ENCODE data around the gene BTBD9. TPM values are rescaled to one million over a fixed set of nuclear protein-coding genes. Genes with fewer than 3 reads are reported as not detected.

Gene BTBD9
- total and polyA plus RNA-seq, 2 donors, result 2.9 to 4.2 TPM

GRCh38 chr6:38179300-38179699 is 460.4 kb downstream of the BTBD9 start:
- Histone ChIP-seq H3K27ac (ENCODE audit: low read depth in 1 of 2, low read length in 1 of 2) (no peak overlapping the region), H3K27me3 (ENCODE audit: control insufficient read depth in 2 of 2, insufficient read depth in 1 of 2, low read length in 1 of 2) (no peaks in the 10 kb centered on the region), H3K4me3 (ENCODE audit: low read length in 2 of 2) (no peak overlapping the region), H3K9me3 (ENCODE audit: control insufficient read depth in 2 of 2, insufficient read depth in 1 of 2, low read length in 1 of 2) (no peaks in the 10 kb centered on the region), H3K4me1 (ENCODE audit: control insufficient read depth in 2 of 2, insufficient read depth in 2 of 2, low read length in 2 of 2) (no peaks in the 10 kb centered on the region), H3K36me3 (ENCODE audit: control insufficient read depth in 2 of 2, insufficient read depth in 2 of 2, low read length in 1 of 2) (no peaks in the 10 kb centered on the region)
- 97% methylated on average over 7 of the region's 7 CpGs for WGBS
- no peak for DNase-seq (ENCODE audit: low read depth in 6 of 9, low spot score in 9 of 9)

- DNase-seq (ENCODE audit: low read depth in 6 of 9, low spot score in 9 of 9), result no peak
- no peaks in the 10 kb centered on the region for H3K27me3 ChIP-seq (ENCODE audit: control insufficient read depth in 2 of 2, insufficient read depth in 1 of 2, low read length in 1 of 2)
- 96% methylated on average over 2 of the region's 2 CpGs for WGBS
- no peak overlapping the region for H3K4me3 ChIP-seq (ENCODE audit: low read length in 2 of 2)
- H3K9me3 ChIP-seq (ENCODE audit: control insufficient read depth in 2 of 2, insufficient read depth in 1 of 2, low read length in 1 of 2), result no peaks in the 10 kb centered on the region
- no peaks in the 10 kb centered on the region for H3K4me1 ChIP-seq (ENCODE audit: control insufficient read depth in 2 of 2, insufficient read depth in 2 of 2, low read length in 2 of 2)
- H3K27ac ChIP-seq (ENCODE audit: low read depth in 1 of 2, low read length in 1 of 2), result no peak overlapping the region
- no peaks in the 10 kb centered on the region for H3K36me3 ChIP-seq (ENCODE audit: control insufficient read depth in 2 of 2, insufficient read depth in 2 of 2, low read length in 1 of 2)
Measured at GRCh38 chr6:38178584-38178886, 461.2 kb downstream of the BTBD9 start.

- DNase-seq (ENCODE audit: low read depth in 6 of 9, low spot score in 9 of 9), result no peak
- H3K36me3 ChIP-seq (ENCODE audit: control insufficient read depth in 2 of 2, insufficient read depth in 2 of 2, low read length in 1 of 2), result no peaks in the 10 kb centered on the region
- no peaks in the 10 kb centered on the region for H3K4me1 ChIP-seq (ENCODE audit: control insufficient read depth in 2 of 2, insufficient read depth in 2 of 2, low read length in 2 of 2)
- H3K9me3 ChIP-seq (ENCODE audit: control insufficient read depth in 2 of 2, insufficient read depth in 1 of 2, low read length in 1 of 2), result no peaks in the 10 kb centered on the region
- H3K4me3 ChIP-seq (ENCODE audit: low read length in 2 of 2), result no peak overlapping the region
- no peak overlapping the region for H3K27ac ChIP-seq (ENCODE audit: low read depth in 1 of 2, low read length in 1 of 2)
- H3K27me3 ChIP-seq (ENCODE audit: control insufficient read depth in 2 of 2, insufficient read depth in 1 of 2, low read length in 1 of 2), result no peaks in the 10 kb centered on the region
- WGBS, result 93% methylated on average over 14 of the region's 14 CpGs
Measured at GRCh38 chr6:38177882-38178583, 461.7 kb downstream of the BTBD9 start.

GRCh38 chr6:38176797-38177751 is 462.7 kb downstream of the BTBD9 start:
- no peak overlapping the region for H3K4me3 ChIP-seq (ENCODE audit: low read length in 2 of 2)
- no peaks in the 10 kb centered on the region for H3K4me1 ChIP-seq (ENCODE audit: control insufficient read depth in 2 of 2, insufficient read depth in 2 of 2, low read length in 2 of 2)
- no peak overlapping the region for H3K27ac ChIP-seq (ENCODE audit: low read depth in 1 of 2, low read length in 1 of 2)
- H3K9me3 ChIP-seq (ENCODE audit: control insufficient read depth in 2 of 2, insufficient read depth in 1 of 2, low read length in 1 of 2), result no peaks in the 10 kb centered on the region
- WGBS, result 95% methylated on average over 32 of the region's 32 CpGs
- H3K27me3 ChIP-seq (ENCODE audit: control insufficient read depth in 2 of 2, insufficient read depth in 1 of 2, low read length in 1 of 2), result no peaks in the 10 kb centered on the region
- DNase-seq (ENCODE audit: low read depth in 6 of 9, low spot score in 9 of 9), result no peak
- H3K36me3 ChIP-seq (ENCODE audit: control insufficient read depth in 2 of 2, insufficient read depth in 2 of 2, low read length in 1 of 2), result no peaks in the 10 kb centered on the region

GRCh38 chr6:38175786-38176185 is 463.9 kb downstream of the BTBD9 start:
- Histone ChIP-seq H3K4me3 (ENCODE audit: low read length in 2 of 2) (no peak overlapping the region), H3K27me3 (ENCODE audit: control insufficient read depth in 2 of 2, insufficient read depth in 1 of 2, low read length in 1 of 2) (no peaks in the 10 kb centered on the region), H3K4me1 (ENCODE audit: control insufficient read depth in 2 of 2, insufficient read depth in 2 of 2, low read length in 2 of 2) (no peaks in the 10 kb centered on the region), H3K9me3 (ENCODE audit: control insufficient read depth in 2 of 2, insufficient read depth in 1 of 2, low read length in 1 of 2) (no peaks in the 10 kb centered on the region), H3K27ac (ENCODE audit: low read depth in 1 of 2, low read length in 1 of 2) (no peak overlapping the region), H3K36me3 (ENCODE audit: control insufficient read depth in 2 of 2, insufficient read depth in 2 of 2, low read length in 1 of 2) (no peaks in the 10 kb centered on the region)
- DNase-seq (ENCODE audit: low read depth in 6 of 9, low spot score in 9 of 9), result no peak
- 97% methylated on average over 11 of the region's 11 CpGs for WGBS

- 98% methylated on average over 22 of the region's 22 CpGs for WGBS
- Histone ChIP-seq H3K4me1 (ENCODE audit: control insufficient read depth in 2 of 2, insufficient read depth in 2 of 2, low read length in 2 of 2) (no peaks in the 10 kb centered on the region), H3K9me3 (ENCODE audit: control insufficient read depth in 2 of 2, insufficient read depth in 1 of 2, low read length in 1 of 2) (no peaks in the 10 kb centered on the region), H3K27ac (ENCODE audit: low read depth in 1 of 2, low read length in 1 of 2) (no peak overlapping the region), H3K27me3 (ENCODE audit: control insufficient read depth in 2 of 2, insufficient read depth in 1 of 2, low read length in 1 of 2) (no peaks in the 10 kb centered on the region), H3K36me3 (ENCODE audit: control insufficient read depth in 2 of 2, insufficient read depth in 2 of 2, low read length in 1 of 2) (no peaks in the 10 kb centered on the region), H3K4me3 (ENCODE audit: low read length in 2 of 2) (no peak overlapping the region)
- DNase-seq (ENCODE audit: low read depth in 6 of 9, low spot score in 9 of 9), result no peak
Measured at GRCh38 chr6:38174806-38175495, 464.8 kb downstream of the BTBD9 start.

GRCh38 chr6:38174315-38174714 is 465.4 kb downstream of the BTBD9 start:
- H3K27ac ChIP-seq (ENCODE audit: low read depth in 1 of 2, low read length in 1 of 2), result no peak overlapping the region
- H3K4me3 ChIP-seq (ENCODE audit: low read length in 2 of 2), result no peak overlapping the region
- H3K9me3 ChIP-seq (ENCODE audit: control insufficient read depth in 2 of 2, insufficient read depth in 1 of 2, low read length in 1 of 2), result no peaks in the 10 kb centered on the region
- WGBS, result 97% methylated on average over 8 of the region's 8 CpGs
- no peak for DNase-seq (ENCODE audit: low read depth in 6 of 9, low spot score in 9 of 9)
- H3K36me3 ChIP-seq (ENCODE audit: control insufficient read depth in 2 of 2, insufficient read depth in 2 of 2, low read length in 1 of 2), result no peaks in the 10 kb centered on the region
- no peaks in the 10 kb centered on the region for H3K4me1 ChIP-seq (ENCODE audit: control insufficient read depth in 2 of 2, insufficient read depth in 2 of 2, low read length in 2 of 2)
- no peaks in the 10 kb centered on the region for H3K27me3 ChIP-seq (ENCODE audit: control insufficient read depth in 2 of 2, insufficient read depth in 1 of 2, low read length in 1 of 2)

- Histone ChIP-seq H3K9me3 (ENCODE audit: control insufficient read depth in 2 of 2, insufficient read depth in 1 of 2, low read length in 1 of 2) (no peaks in the 10 kb centered on the region), H3K27ac (ENCODE audit: low read depth in 1 of 2, low read length in 1 of 2) (no peak overlapping the region), H3K4me3 (ENCODE audit: low read length in 2 of 2) (no peak overlapping the region), H3K4me1 (ENCODE audit: control insufficient read depth in 2 of 2, insufficient read depth in 2 of 2, low read length in 2 of 2) (no peaks in the 10 kb centered on the region), H3K36me3 (ENCODE audit: control insufficient read depth in 2 of 2, insufficient read depth in 2 of 2, low read length in 1 of 2) (no peaks in the 10 kb centered on the region), H3K27me3 (ENCODE audit: control insufficient read depth in 2 of 2, insufficient read depth in 1 of 2, low read length in 1 of 2) (no peaks in the 10 kb centered on the region)
- no peak for DNase-seq (ENCODE audit: low read depth in 6 of 9, low spot score in 9 of 9)
- 97% methylated on average over 11 of the region's 11 CpGs for WGBS
Measured at GRCh38 chr6:38173909-38174308, 465.8 kb downstream of the BTBD9 start.

Measured in thymus (tissue), 11 donors.